HG03457 (cell line): ENCODE results near the gene HERC4.
"Not testable (repeated sequence)": the region's sequence is repeated elsewhere in the genome, so short reads cannot be mapped to it uniquely, and the experiment has no call there.

Experiments used
- ATAC-seq: cut with Tn5 transposase; IDR thresholded peaks from one replicate; pipeline ENCODE4 v1.9.1; 2021; ENCODE audit warnings: moderate number of reproducible peaks; ENCODE audit not compliant: unreplicated experiment

HERC4 gene

GRCh38 chr10:67884313-67884841 is 190.7 kb downstream of the HERC4 start, which contains the start of gene SIRT1:
TSS of gene SIRT1 (plus strand) at chr10:67884656. CDS start at chr10:67884722, 66 bp downstream.
- ATAC-seq = peak; percentile 87

DNA sequence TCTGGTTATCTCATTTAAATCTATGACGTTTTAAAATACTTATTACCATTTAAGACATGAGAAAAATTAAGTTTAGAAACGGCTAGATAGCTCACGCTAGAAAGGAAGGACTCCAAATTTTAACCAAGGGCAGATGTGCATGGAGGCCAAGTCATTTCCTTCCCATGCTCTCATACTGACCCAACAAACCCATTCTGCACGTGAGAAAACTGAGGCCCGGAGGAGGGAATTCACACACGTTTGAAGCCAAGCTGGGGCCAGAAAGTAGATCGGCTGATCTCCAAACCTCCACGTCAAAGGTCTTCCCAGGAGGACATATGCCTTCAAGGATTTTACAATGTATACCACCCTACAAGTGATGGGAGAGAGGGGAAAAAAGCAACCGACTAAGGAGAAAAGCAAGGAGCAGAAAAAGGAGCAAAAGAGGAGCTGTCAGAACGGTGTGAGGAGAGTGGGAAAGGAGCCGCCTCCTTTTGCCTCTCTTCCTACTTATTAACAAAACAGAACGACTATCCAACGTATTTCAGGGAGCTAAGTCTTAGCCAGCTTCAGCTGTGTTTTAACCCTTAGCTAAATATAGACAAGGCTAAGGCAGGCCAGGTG is 191.3 kb downstream of the HERC4 start:
- no peak for ATAC-seq

DNA sequence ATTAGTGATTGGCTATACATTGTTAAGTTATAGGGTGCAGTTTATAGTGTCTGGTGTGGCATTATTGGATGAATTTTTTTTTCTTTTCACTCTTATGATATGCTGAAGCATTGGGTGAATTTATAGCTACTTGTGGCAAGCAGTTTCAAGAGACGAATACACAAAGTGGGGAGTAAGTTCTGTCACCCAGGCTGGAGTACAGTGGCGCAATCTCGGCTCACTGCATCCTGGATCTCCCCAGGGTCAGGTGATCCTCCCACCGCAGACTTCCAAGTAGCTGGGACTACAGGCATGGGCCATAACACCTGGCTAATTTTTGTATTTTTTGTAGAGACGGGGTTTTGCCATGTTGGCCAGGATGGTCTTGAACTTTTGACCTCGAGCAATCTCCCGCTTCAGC is 196.9 kb downstream of the HERC4 start:
- no peak for ATAC-seq

- ATAC-seq = not testable (repeated sequence)
Measured at GRCh38 chr10:67877421-67877820, 197.7 kb downstream of the HERC4 start.

DNA sequence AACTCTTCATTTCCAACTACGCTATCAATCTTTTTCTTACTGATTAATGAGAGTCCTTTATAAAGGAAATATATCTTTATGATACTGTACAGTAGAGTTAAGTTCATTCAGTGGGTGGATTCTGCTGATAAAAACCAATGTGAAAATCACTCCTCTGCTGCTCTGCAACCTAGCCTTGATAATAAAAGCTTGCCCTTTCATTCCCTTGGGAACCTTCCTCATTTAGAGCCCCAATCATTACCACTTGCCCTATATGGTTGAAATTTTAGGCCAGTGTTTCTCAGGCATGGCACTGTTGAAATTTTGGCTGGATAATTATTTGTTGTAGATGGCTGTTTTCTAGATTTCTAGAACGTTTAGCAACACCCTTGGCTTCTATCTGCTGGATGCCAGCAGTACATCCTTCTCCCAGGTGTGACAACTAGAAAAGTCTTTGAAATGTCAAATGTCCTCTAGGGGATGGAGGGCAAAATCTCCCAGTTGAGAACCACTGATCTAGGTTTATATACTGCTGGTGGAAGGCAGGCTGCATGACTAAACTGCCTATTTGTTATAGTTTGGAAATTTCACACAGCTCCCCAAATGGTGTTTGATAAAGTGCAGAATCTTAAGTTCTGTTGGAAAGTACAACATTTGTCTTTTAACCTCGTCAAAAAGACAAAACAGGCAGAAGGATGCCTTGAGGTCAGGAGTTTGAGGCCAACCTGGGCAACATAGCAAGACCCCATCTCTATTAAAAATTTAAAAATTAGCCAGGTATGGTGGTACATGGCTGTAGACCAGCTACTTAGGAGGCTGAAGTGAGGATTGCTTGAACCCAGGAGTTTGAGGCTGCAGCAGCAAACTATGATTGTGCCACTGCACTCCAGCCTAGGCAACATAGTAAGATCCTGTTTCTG is 199.5 kb downstream of the HERC4 start:
- ATAC-seq = no peak
